Measurements from ENCODE around the gene APOL2. TPM values are rescaled to one million over a fixed set of nuclear protein-coding genes. Genes with fewer than 3 reads are reported as not detected.
"Not testable (repeated sequence)": the region's sequence is repeated elsewhere in the genome, so short reads cannot be mapped to it uniquely, and the experiment has no call there.

Gene APOL2
- polyA plus RNA-seq, 1 donor from 2014 or later = not detected

GRCh38 chr22:36228944-36229343, 10.4 kb downstream of the APOL2 start:
- TF ChIP-seq EP300 (conservative IDR thresholded peaks at IDR 0.05; ENCODE audit: poor library complexity, severe bottlenecking) = no peak
- TF ChIP-seq RAD21 (conservative IDR thresholded peaks at IDR 0.05) = no peak
- TF ChIP-seq SMC3 (conservative IDR thresholded peaks at IDR 0.05; ENCODE audit: poor library complexity) = no peak
- TF ChIP-seq POLR2AphosphoS5 (IDR thresholded peaks at IDR 0.05) = no peak
- TF ChIP-seq TAF1 (IDR thresholded peaks at IDR 0.05; ENCODE audit: low read depth) = no peak
- TF ChIP-seq REST (IDR thresholded peaks at IDR 0.05; ENCODE audit: borderline replicate concordance) = no peak
- no peak for TF ChIP-seq EZH2 (IDR thresholded peaks at IDR 0.05; ENCODE audit: borderline replicate concordance, insufficient read depth, low read length, poor library complexity, severe bottlenecking)
- no peak for TF ChIP-seq CTCF (IDR thresholded peaks at IDR 0.05; ENCODE audit: poor library complexity, severe bottlenecking)
- TF ChIP-seq MXI1 (conservative IDR thresholded peaks at IDR 0.05; ENCODE audit: poor library complexity, severe bottlenecking) = no peak
- Histone ChIP-seq H2AFZ (ENCODE audit: low read depth, low read length) (no peak overlapping the region), H3K79me2 (replicated peaks; ENCODE audit: insufficient read depth, low read length) (no peaks in the 10 kb centered on the region), H4K20me1 (ENCODE audit: insufficient read depth) (no peaks in the 10 kb centered on the region), H3K9ac (ENCODE audit: low read length) (no peak overlapping the region), H3K27ac (ENCODE audit: low read length) (no peak overlapping the region), H3K4me2 (ENCODE audit: low read length) (no peak overlapping the region), H3K4me3 (ENCODE audit: low read length) (no peak overlapping the region), H3K9me2 (ENCODE audit: insufficient read depth, low read length) (no peaks in the 10 kb centered on the region), H3K9me3 (ENCODE audit: low read length) (no peaks in the 10 kb centered on the region), H3K27me3 (ENCODE audit: insufficient read depth, low read depth, low read length) (no peaks in the 10 kb centered on the region), H3K36me3 (ENCODE audit: insufficient read depth, low read length) (no peaks in the 10 kb centered on the region), H3F3A (ENCODE audit: insufficient read depth, low read length, poor library complexity, severe bottlenecking) (no peaks in the 10 kb centered on the region)

GRCh38 chr22:36228369-36228768, 11.0 kb downstream of the APOL2 start:
- H3K79me2 ChIP-seq (replicated peaks; ENCODE audit: insufficient read depth, low read length); H3K9me3 ChIP-seq (ENCODE audit: low read length); H3K27ac ChIP-seq (ENCODE audit: low read length); H3K4me2 ChIP-seq (ENCODE audit: low read length); H3F3A ChIP-seq (ENCODE audit: insufficient read depth, low read length, poor library complexity, severe bottlenecking); H3K9ac ChIP-seq (ENCODE audit: low read length); H4K20me1 ChIP-seq (ENCODE audit: insufficient read depth); H3K9me2 ChIP-seq (ENCODE audit: insufficient read depth, low read length); H2AFZ ChIP-seq (ENCODE audit: low read depth, low read length); H3K4me3 ChIP-seq (ENCODE audit: low read length); H3K36me3 ChIP-seq (ENCODE audit: insufficient read depth, low read length); H3K27me3 ChIP-seq (ENCODE audit: insufficient read depth, low read depth, low read length): not testable (repeated sequence)

GRCh38 chr22:36227806-36228205, 11.5 kb downstream of the APOL2 start:
- H3K27me3 ChIP-seq (ENCODE audit: insufficient read depth, low read depth, low read length) = no peaks in the 10 kb centered on the region
- no peaks in the 10 kb centered on the region for H3K9me3 ChIP-seq (ENCODE audit: low read length)
- H3K36me3 ChIP-seq (ENCODE audit: insufficient read depth, low read length) = no peaks in the 10 kb centered on the region
- no peaks in the 10 kb centered on the region for H4K20me1 ChIP-seq (ENCODE audit: insufficient read depth)
- H3F3A ChIP-seq (ENCODE audit: insufficient read depth, low read length, poor library complexity, severe bottlenecking) = no peaks in the 10 kb centered on the region
- no peak overlapping the region for H3K27ac ChIP-seq (ENCODE audit: low read length)
- H3K4me3 ChIP-seq (ENCODE audit: low read length) = no peak overlapping the region
- no peaks in the 10 kb centered on the region for H3K9me2 ChIP-seq (ENCODE audit: insufficient read depth, low read length)
- TF ChIP-seq EP300 (conservative IDR thresholded peaks at IDR 0.05; ENCODE audit: poor library complexity, severe bottlenecking) = no peak
- TF ChIP-seq SMC3 (conservative IDR thresholded peaks at IDR 0.05; ENCODE audit: poor library complexity) = no peak
- TF ChIP-seq POLR2AphosphoS5 (IDR thresholded peaks at IDR 0.05) = no peak
- no peak for TF ChIP-seq MXI1 (conservative IDR thresholded peaks at IDR 0.05; ENCODE audit: poor library complexity, severe bottlenecking)
- no peak for TF ChIP-seq REST (IDR thresholded peaks at IDR 0.05; ENCODE audit: borderline replicate concordance)
- TF ChIP-seq CTCF (IDR thresholded peaks at IDR 0.05; ENCODE audit: poor library complexity, severe bottlenecking) = no peak
- no peak for TF ChIP-seq TAF1 (IDR thresholded peaks at IDR 0.05; ENCODE audit: low read depth)
- no peak for TF ChIP-seq RAD21 (conservative IDR thresholded peaks at IDR 0.05)
- H3K79me2 ChIP-seq (replicated peaks; ENCODE audit: insufficient read depth, low read length) = no peaks in the 10 kb centered on the region
- no peak overlapping the region for H2AFZ ChIP-seq (ENCODE audit: low read depth, low read length)
- no peak overlapping the region for H3K9ac ChIP-seq (ENCODE audit: low read length)
- no peak overlapping the region for H3K4me2 ChIP-seq (ENCODE audit: low read length)
